ENCODE results near the gene INSYN2A. TPM values are rescaled to one million over a fixed set of nuclear protein-coding genes. Genes with fewer than 3 reads are reported as not detected.

The INSYN2A gene
- total RNA-seq, 1 experiment from 2014 or later, result 0.13 TPM

DNA sequence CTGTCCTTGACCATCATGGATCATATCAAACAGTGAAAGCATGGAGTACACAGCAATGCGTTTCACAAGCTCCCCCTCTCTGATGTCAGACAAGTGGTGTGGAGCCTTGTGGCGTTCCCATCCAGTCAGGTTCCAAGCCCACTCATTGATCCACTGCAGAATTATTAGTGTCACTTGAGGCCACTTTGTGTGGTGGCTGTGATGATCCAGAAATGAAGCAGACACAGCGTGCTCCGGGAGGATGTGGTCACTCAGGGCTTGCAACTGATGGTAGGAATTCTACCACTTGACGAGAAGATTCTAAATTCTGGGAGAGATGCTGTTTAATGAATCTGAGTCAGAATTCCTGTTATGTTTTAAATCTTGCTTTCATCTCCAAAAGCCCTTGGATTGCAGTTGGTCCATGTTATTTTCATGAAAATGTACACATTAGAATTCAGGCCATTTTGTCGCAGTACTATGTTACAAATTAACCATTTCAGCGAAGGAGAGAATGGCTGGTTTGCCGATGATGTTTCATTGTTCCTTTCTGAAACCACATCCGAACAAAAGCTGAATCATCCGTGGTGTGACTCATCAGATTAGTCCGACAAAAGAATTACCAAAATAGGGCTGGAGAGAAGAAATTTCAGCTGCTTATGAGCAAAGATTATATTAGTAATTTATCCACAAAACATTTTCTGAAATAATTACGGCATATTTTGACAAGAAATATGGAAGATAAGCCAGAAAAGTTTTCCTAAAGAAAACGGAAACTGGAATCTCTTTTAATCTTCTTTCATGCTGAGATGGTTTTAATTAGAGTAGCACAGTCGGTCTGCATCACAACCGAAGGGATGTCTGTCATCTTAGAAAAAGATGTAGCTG lies 48.1 kb downstream of the INSYN2A start:
- Mint-ChIP-seq H3K4me3 (no peak overlapping the region), H3K27me3 (ENCODE audit: low read depth) (no peaks in the 10 kb centered on the region), H3K36me3 (no peaks in the 10 kb centered on the region), H3K27ac (peak overlapping the region; percentile 43; the same call in 1 of the 2 replicates), H3K9me3 (no peaks in the 10 kb centered on the region), H3K4me1 (peaks cover 66% of the 10 kb centered on the region)
- POLR2A ChIA-PET, result interaction anchor here (0.7 kb wide), 1 partner anchor 93 kb away, joined by 5 read pairs; no protein-coding TSS in a partner anchor
- DNase-seq (ENCODE audit: low spot score) (no peak), ATAC-seq (no peak)
- CTCF ChIA-PET, result no interaction called here
- TF ChIP-seq PRRX2 (CRISPR knock-in tag; IDR thresholded peaks at IDR 0.05) (no peak), KAT7 (CRISPR knock-in tag; IDR thresholded peaks at IDR 0.05; ENCODE audit: borderline replicate concordance) (no peak), SOX15 (CRISPR knock-in tag; IDR thresholded peaks at IDR 0.05) (no peak), OVOL2 (CRISPR knock-in tag; IDR thresholded peaks at IDR 0.05; ENCODE audit: borderline replicate concordance) (no peak), CBFB (CRISPR knock-in tag; IDR thresholded peaks at IDR 0.05; ENCODE audit: low read depth) (no peak), TCF7 (CRISPR knock-in tag; IDR thresholded peaks at IDR 0.05; ENCODE audit: low read depth) (no peak), NR1H2 (CRISPR knock-in tag; IDR thresholded peaks at IDR 0.05) (no peak), JAZF1 (CRISPR knock-in tag; IDR thresholded peaks at IDR 0.05) (no peak), ELF4 (CRISPR knock-in tag; IDR thresholded peaks at IDR 0.05; ENCODE audit: low read depth) (no peak), HMGA2 (CRISPR knock-in tag; IDR thresholded peaks at IDR 0.05) (no peak), NFE2L1 (CRISPR knock-in tag; IDR thresholded peaks at IDR 0.05) (no peak), ZNF232 (CRISPR knock-in tag; IDR thresholded peaks at IDR 0.05) (no peak), SMAD4 (CRISPR knock-in tag; IDR thresholded peaks at IDR 0.05) (no peak), ZNF671 (CRISPR knock-in tag; IDR thresholded peaks at IDR 0.05) (no peak)
- TF ChIP-seq, protein P1, sequence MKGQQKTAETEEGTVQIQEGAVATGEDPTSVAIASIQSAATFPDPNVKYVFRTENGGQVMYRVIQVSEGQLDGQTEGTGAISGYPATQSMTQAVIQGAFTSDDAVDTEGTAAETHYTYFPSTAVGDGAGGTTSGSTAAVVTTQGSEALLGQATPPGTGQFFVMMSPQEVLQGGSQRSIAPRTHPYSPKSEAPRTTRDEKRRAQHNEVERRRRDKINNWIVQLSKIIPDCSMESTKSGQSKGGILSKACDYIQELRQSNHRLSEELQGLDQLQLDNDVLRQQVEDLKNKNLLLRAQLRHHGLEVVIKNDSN (CRISPR knock-in tag; IDR thresholded peaks at IDR 0.05), result no peak
- TF ChIP-seq, protein P2, sequence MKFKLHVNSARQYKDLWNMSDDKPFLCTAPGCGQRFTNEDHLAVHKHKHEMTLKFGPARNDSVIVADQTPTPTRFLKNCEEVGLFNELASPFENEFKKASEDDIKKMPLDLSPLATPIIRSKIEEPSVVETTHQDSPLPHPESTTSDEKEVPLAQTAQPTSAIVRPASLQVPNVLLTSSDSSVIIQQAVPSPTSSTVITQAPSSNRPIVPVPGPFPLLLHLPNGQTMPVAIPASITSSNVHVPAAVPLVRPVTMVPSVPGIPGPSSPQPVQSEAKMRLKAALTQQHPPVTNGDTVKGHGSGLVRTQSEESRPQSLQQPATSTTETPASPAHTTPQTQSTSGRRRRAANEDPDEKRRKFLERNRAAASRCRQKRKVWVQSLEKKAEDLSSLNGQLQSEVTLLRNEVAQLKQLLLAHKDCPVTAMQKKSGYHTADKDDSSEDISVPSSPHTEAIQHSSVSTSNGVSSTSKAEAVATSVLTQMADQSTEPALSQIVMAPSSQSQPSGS (CRISPR knock-in tag; IDR thresholded peaks at IDR 0.05; ENCODE audit: borderline replicate concordance, low read depth), result no peak
- TF ChIP-seq, protein P3, sequence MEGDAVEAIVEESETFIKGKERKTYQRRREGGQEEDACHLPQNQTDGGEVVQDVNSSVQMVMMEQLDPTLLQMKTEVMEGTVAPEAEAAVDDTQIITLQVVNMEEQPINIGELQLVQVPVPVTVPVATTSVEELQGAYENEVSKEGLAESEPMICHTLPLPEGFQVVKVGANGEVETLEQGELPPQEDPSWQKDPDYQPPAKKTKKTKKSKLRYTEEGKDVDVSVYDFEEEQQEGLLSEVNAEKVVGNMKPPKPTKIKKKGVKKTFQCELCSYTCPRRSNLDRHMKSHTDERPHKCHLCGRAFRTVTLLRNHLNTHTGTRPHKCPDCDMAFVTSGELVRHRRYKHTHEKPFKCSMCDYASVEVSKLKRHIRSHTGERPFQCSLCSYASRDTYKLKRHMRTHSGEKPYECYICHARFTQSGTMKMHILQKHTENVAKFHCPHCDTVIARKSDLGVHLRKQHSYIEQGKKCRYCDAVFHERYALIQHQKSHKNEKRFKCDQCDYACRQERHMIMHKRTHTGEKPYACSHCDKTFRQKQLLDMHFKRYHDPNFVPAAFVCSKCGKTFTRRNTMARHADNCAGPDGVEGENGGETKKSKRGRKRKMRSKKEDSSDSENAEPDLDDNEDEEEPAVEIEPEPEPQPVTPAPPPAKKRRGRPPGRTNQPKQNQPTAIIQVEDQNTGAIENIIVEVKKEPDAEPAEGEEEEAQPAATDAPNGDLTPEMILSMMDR (IDR thresholded peaks at IDR 0.05), result no peak
- TF ChIP-seq, protein P4, sequence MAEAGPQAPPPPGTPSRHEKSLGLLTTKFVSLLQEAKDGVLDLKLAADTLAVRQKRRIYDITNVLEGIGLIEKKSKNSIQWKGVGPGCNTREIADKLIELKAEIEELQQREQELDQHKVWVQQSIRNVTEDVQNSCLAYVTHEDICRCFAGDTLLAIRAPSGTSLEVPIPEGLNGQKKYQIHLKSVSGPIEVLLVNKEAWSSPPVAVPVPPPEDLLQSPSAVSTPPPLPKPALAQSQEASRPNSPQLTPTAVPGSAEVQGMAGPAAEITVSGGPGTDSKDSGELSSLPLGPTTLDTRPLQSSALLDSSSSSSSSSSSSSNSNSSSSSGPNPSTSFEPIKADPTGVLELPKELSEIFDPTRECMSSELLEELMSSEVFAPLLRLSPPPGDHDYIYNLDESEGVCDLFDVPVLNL (CRISPR knock-in tag; IDR thresholded peaks at IDR 0.05; ENCODE audit: borderline replicate concordance, low read depth), result no peak
- TF ChIP-seq, protein P5, sequence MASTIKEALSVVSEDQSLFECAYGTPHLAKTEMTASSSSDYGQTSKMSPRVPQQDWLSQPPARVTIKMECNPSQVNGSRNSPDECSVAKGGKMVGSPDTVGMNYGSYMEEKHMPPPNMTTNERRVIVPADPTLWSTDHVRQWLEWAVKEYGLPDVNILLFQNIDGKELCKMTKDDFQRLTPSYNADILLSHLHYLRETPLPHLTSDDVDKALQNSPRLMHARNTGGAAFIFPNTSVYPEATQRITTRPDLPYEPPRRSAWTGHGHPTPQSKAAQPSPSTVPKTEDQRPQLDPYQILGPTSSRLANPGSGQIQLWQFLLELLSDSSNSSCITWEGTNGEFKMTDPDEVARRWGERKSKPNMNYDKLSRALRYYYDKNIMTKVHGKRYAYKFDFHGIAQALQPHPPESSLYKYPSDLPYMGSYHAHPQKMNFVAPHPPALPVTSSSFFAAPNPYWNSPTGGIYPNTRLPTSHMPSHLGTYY (CRISPR knock-in tag; IDR thresholded peaks at IDR 0.05), result no peak
- TF ChIP-seq, protein P6, sequence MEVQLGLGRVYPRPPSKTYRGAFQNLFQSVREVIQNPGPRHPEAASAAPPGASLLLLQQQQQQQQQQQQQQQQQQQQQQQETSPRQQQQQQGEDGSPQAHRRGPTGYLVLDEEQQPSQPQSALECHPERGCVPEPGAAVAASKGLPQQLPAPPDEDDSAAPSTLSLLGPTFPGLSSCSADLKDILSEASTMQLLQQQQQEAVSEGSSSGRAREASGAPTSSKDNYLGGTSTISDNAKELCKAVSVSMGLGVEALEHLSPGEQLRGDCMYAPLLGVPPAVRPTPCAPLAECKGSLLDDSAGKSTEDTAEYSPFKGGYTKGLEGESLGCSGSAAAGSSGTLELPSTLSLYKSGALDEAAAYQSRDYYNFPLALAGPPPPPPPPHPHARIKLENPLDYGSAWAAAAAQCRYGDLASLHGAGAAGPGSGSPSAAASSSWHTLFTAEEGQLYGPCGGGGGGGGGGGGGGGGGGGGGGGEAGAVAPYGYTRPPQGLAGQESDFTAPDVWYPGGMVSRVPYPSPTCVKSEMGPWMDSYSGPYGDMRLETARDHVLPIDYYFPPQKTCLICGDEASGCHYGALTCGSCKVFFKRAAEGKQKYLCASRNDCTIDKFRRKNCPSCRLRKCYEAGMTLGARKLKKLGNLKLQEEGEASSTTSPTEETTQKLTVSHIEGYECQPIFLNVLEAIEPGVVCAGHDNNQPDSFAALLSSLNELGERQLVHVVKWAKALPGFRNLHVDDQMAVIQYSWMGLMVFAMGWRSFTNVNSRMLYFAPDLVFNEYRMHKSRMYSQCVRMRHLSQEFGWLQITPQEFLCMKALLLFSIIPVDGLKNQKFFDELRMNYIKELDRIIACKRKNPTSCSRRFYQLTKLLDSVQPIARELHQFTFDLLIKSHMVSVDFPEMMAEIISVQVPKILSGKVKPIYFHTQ (CRISPR knock-in tag; IDR thresholded peaks at IDR 0.05), result no peak
